Activated CD8-positive, alpha-beta memory T cell treated with anti-CD3 and anti-CD28 coated beads, Interleukin-2, amount 50 U/mL, for 24 hours (primary cell): ENCODE results near the gene CFAP43.
"Not testable (repeated sequence)": the region's sequence is repeated elsewhere in the genome, so short reads cannot be mapped to it uniquely, and the experiment has no call there.

ENCODE experiments used
- DNase-seq: peaks from one replicate; pipeline ENCODE4 v3.0.0-alpha.2; 2020; ENCODE audit errors: extremely low read depth

CFAP43 gene

DNA sequence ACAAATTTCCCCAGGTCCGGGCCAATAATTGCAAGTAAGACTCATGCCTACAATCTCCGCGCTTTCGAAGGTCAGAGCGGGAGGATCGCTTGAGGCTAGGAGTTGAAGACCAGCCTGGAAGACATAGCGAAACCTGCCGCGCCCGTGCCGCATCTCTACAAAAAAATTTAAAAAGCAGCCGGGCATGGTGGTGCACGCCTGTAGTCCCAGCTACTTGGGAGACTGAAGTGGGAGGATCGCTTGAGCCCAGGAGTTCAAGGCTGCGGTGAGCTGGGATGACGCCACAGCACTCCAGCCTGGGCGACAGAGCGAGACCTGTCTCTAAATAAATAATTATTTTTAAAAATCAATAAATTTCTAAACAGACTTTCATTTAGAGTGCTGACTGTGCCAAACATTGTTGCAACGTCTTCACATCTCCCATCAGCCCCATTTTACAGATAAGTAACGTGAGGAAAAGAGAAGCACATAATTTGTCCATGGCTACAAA lies 494 bp upstream of the CFAP43 start:
- DNase-seq, result no peak

DNA sequence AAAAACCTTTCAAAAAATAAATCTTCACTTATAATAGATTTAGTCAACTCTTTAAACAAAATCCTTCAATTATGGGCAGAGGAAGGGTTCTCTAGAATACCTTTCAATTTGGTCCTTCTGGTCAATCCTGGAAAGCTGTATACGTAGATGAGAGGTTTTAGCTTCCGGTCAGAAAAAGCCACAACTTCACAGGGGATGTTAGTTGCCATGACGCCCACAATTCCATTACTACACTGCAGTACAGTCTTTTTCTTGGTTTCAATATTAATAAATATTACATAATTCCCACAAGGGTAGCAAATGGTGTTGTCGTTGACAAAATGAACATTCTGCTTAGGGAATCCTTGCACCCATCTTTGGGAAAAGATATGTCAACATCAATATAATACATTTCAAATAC lies 1.7 kb downstream of the CFAP43 start:
- DNase-seq, result no peak

DNA sequence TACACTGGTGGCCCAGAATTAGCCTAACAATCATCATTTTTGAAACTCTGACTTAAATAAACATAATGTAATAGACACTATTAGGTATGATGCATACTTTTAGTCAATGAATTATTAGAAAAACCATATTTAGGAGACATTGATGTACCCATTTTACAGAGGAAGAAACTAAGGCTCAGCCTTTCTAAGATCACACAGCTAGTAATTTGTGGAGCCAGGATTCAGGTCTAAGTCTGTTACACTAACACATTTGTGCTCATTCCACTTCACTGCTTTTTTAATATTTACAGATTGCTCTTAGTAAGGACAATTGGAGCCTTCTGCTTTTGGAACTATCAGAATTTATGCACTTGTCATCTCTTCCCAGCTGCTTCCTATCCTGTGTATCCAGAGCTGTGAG lies 8.9 kb downstream of the CFAP43 start:
- DNase-seq, result no peak

DNA sequence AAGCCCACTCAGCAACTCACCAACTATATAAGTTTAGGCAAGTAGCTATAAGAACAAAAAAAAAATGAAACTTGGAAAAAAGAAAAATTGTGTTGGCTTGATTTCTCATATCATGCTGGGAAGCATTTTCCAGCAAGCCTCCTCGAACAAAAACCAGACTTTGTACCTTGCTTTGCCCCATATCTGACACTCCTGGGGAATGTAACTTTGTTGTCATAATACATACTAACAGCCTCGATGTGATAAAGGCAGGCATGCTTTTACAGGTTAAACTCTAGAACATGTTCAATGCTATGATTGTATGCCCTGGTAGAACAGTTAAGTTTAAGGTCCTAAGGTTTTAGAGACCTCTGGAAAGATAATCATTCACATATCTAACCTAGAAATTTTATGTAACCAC lies 11.6 kb downstream of the CFAP43 start:
- DNase-seq, result no peak

DNA sequence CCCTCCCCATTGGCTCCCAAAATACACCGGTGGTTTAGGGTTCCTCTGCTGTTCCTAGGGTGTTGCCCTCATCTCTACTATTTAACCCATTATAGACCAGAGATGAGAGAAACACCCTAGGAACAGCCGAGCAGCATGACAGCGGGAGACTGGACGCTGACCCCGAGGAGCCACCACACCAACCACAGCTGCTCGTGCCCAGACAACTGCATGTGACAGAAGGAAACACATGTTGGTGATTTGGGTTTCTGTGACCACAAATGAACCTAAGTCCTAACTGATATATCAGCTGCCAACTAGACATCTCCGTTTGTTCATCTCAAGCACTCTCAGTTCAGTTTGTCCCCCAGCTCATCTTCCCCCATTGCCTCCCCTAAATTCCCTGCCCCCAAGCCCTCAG lies 13.4 kb downstream of the CFAP43 start:
- DNase-seq, result no peak

DNA sequence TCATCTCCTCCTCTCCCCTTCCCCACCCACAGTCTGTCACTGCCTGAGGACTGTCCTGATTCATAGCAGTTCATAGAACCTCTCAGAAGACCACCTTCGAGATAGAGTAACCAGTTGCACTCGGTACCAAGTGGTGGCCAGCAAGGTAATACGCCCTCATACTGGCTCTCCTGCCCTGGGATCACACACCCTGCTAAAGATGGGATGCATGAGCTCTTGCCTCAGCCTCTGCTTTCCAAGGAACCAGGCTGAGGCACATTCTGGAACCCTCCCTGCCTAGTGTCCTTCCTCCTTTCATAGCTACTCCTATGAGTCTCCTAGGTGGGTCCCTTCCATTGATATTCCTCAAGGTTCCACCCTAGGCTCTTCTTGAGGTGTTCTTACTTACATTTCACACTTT lies 15.5 kb downstream of the CFAP43 start:
- no peak for DNase-seq

DNA sequence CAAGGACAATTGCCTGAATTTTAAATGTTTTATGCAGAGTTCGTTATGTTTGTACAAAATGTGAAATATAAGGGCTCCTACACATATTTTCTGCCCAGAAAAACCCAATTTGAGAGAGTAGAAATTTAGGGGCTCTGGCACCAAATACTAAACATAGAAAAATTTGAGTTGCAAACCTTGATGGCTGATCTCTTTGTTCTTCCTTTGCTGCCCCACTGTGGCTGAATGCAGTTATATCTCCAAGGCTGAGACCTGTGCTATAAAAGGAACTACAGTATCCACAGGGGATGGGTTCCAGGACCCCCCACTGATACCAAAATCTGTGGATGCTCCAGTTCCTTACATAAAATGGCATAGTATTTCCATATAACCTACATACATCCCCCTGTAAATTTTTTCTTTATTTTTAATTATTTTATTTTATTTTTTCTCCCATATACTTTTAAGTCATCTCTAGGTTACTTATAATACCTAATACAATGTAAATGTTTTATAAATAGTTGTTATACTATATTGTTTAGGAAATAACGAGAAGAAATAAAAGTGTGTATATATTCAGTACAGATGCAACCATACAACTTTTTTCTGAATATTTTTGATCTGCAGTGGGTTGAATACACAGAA lies 22.5 kb downstream of the CFAP43 start:
- no peak for DNase-seq

DNA sequence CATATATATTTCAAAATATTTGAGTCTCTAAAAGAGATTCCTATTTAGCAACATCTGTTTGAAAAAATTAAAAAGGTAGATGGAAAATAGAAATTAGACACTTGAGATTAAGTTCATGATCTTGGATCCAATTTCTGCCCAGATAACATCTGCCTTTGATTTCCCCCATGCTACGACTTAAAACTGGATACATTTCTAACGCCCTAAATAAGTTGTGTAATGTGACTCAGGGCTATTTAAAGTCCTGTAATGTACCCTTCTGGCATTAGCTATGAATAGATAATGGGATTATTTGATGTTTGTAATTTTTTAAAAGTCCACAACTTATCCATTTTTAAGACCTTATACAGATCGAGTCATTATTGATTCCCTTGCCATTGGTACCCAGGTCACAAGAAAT lies 23.4 kb downstream of the CFAP43 start:
- no peak for DNase-seq

DNA sequence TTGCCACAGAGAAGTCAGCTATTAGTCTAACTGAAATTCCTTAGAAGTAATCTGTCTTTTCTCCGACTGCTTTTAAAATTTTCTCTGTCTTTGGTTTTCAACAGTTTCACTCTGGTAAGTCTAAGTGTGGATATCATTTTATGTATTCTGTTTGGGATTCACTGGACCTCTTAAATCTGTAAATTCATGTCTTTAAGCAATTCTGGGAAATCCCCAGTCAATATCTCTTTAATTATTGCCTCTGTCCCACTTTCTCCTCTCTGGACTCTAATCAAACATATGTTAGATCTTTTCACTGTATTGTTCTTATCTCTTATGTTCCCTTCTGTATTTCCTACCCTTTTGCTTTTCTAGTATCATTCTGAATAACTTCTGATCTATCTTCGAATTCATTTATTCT lies 29.9 kb downstream of the CFAP43 start:
- no peak for DNase-seq

DNA sequence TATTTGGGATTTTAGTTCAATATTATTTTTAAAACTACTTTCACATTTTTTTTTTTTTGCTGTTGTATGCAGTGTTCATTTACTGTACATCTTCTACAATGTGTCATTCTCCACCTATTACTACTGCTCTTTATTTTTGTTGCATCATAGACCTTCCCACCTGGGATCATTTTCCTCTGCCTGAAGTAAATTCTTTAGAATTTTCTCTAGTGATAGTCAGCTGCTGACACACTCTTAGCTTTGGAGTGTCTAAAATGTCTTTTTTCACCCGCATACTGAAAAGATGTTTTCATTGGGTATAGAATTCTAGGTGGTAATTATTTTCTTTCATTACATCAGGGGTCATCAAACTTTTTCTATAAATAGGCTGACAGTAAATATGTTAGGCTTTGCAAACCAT lies 30.5 kb downstream of the CFAP43 start:
- DNase-seq, result no peak

DNA sequence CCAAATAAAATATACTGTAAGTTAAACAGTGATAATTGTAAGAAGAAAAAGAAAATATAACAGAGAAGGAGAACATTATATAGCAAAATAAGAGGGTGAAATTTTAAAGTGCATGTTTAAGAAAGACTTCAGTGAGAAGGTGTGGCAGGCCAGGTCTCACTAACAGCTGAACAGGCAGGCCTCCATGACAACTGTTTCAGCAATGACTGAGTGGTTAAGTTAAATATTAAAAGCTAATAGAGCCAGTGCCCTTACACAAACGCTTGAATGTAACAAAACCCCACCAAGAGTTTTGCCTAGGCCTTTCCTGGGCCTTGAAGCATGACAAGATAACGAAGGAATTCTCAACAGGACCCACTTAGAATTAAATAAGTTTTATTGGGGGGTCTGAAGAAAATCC lies 32.6 kb downstream of the CFAP43 start:
- no peak for DNase-seq

DNA sequence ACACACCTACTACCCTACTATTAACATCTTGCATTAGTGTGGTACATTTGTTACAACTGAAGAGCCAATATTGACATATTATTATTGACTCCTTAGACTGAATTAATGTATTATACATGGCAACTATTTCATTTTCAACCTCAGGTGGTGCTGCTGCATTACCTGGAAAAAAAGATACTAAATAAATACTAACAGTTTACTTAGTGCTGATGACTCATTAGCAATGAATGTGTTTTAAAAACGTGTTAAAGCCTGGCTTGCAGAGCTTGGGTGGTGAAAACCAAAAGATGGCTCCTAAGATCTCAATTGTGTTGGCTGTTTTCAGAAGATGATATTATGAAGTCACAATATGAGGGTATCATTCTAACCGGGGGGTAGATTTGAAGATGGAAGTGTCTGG lies 34.8 kb downstream of the CFAP43 start:
- DNase-seq, result no peak

DNA sequence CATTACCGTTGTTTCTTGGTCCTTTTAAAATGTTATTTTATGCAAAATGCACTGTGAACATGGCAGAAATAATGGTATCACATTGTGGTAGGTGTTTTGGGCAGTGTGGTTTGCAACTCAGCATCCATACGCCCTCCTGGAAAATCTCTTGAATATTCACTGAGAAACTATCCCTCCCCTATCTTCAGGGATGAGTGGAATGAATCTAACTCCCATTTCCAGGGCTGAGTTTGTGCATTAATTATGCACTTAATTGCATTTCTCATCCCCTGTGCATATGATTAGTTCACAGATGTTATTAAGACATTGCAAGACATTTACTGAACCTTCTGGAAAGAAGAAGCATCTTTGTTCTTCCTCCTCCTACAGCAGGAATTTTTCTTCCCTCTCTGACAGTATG lies 36.5 kb downstream of the CFAP43 start:
- DNase-seq, result no peak

DNA sequence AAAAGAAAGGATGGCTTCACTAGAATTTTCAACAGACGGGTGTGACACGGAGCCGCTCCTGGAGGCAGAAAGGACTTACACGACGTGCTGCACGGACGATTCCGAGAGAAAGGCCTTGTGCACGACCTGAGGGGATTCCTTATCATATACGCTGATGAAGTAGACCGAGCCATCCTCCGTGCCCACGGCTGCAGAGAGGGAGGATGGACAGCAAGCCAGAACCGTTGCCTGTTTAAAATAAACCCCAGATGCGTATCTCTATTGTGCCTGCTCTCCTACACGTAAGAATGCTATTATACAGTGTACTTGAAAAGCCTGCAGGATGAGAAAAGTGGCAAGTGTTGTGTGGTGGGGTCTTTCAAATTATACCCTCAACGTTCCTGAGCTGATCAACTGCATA lies 38.4 kb downstream of the CFAP43 start:
- no peak for DNase-seq

DNA sequence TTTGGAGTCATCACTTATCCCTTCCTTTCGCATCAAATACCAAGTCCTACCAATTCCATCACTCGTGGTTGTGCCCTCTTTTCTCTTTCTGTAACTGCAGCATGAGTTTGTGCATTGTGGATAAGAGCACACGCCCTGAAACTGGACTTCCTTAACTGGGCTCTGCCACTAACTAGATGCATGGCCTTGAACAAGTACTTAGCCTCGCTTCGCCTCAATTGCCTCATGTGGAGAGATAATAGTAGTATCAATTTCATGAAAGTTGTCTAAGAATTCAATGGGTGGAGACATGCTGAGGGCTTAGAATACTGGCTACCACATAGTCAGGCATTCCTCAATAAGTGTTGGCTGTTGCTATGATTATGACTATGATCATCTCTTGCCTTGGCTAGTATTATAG lies 41.5 kb downstream of the CFAP43 start:
- no peak for DNase-seq

DNA sequence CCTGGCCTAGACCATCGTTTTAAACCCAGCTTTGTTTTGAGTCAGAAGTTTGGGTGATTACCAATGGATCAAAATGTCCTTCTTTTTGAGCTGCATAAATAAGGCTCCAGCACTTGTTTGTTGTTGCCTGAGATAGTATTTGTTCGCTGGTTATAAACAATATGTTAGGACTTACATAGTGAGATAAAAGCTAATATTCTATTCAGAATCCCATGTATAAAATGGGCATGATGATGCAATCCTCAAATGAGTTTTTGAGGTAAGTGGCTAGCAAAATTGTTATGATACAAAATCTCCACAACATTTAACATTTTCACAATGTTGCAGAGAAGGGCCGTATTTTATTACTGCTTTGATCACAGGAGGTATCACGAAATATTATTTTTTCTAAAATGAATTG lies 48.5 kb downstream of the CFAP43 start:
- no peak for DNase-seq

DNA sequence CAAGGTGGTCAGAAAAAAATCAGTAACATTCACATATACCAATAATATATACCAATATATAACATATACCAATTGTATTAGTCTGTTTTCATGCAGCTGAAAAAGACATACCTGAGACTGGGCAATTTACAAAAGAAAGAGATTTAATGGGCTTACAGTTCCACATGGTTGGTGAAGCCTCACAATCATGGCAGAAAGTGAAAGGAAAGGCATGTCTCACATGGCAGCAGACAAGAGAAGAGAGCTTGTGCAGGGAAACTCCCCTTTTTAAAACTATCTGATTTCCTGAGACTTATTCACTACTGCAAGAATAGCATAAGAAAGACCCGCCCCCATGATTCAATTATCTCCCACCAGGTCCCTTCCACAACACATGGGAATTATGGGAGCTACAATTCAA lies 58.0 kb downstream of the CFAP43 start:
- not testable (repeated sequence) for DNase-seq

DNA sequence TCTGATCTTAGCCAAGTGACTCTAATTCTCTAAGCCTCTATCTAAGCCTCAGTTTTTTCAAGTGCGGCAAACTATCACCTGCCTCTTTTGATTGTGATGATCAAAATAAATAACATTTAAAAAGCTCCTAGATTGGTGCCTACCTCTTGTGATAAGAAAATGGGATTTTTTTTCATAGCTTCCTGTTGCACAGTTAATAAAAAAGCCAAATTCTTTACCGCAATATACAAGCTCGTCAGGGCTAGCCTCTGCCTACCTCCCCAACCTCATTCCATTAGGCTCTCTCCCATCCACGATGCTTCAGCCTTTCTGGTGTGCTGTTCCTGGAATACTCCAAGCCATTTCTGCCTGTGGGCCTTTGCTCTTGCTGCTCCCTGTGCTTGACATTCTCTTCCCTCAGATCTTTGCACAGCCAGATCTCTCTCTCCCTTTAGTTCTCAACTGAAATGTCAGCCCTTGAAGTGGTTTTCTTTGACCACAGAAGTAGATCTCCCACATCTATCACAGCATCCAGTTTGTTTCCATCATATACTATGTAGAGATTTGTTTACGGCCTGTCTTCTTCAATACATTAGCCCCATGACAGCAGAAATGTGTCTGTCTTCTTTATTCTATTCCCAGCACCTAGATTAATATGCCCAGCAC lies 61.4 kb downstream of the CFAP43 start:
- no peak for DNase-seq

DNA sequence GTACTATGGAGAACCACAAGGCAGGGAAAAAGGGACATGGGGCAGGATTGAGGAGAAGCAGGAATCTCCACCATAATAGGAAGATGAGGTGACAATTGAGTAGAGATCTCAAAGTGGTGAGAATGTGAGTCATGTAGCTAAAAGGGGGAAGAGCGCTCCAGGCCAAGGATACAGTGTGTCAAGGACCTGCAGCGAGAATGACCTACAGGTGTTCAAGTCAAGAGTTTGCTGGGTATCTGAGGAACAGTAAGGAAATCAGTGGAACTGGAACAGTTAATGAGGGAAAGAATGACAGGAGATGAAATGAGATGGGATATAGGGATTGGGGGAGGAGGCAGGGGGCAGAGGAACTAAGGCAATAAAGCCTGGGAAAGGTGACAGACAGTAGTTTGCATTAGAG lies 76.6 kb downstream of the CFAP43 start:
- no peak for DNase-seq

DNA sequence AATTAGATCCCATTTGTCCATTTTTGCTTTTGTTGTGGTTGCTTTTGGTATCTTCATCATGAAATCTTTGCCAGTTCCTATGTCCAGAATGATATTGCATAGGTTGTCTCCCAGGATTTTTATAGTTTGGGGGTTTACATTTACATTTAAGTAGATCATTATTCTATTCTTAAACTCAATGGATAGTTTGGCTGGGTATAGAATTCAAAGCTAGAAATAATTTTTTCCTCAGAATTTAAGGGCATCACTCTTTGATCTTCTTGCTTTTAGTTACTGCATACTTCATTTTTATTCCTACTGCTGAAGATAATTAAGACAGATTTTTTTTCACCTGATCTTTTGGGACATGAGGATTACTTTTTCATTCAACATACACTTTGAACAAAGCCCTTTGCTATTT lies 80.4 kb downstream of the CFAP43 start:
- DNase-seq, result no peak

DNA sequence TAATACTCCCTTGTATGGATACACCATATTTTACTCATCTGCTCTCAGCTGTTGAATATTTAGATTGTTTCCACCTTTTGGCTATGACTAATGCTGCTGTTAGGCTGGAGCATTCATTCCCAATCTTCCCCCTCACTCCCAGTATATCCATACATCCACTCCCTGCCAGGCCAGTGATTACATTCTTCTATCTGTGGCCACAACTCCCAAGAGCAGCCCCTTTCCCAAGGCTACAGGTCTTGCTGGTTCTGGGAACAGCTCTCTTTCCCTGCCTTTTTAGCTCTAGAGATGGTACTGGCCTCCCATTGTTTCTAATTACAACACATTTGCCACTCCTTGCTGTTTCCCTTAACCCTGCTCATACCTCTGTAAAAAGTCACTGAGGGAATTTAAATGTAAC lies 82.0 kb downstream of the CFAP43 start:
- no peak for DNase-seq

DNA sequence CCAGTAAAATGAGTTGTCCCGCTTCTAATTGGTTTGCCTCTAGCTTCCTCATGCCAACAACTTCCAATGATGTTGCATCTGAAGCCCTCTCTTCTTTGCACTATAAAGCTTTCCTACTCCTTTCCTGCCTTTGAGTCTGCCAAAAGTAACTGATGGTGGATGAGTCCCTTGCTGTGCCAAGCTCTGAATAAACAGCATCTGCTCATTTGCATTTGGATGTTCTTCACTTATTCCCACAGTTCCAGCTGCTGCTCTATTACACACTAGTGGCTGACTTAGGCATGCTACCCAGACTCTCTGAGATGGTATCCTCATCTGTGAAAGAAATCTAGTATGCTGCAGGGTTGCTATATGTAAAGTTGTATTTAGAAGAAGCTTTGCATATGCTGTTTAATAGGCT lies 85.3 kb downstream of the CFAP43 start:
- no peak for DNase-seq

DNA sequence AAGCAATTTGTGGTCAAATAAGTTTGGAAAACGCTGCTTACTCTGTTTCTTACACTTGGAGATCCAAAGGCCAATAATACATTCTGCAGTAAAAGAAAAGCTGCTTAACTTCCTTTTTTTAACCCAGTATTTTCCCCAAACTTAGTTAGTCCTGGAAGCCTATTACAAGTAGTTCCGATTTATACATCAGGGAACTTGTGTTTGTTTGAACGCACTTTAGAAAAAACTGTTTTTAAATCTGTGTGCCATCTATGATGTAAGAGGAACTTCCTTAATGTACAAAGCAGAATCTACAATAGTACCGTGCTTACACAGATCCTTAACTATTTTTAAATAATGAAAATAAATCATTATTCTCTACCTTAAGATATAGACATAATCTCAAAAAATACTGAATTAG lies 87.2 kb downstream of the CFAP43 start:
- DNase-seq, result no peak

DNA sequence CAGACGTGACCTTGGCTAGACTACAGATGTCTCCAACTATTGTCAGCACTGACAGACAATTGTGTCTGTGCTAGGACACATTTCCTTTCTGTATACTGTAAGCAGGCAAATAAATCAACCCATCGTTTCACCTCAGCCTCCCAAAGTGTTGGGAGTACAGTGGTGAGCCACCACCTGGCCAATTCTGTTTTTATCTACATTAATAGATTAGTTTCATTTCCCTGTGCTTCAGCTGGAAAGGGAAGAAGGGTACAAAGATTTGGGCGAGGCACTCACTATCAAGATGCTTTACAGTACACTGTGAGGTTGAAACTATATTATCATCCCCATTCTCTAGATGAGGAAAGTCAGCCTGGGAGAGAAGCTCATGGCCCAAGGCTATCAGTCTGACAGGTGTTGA lies 88.3 kb downstream of the CFAP43 start:
- no peak for DNase-seq
